ENCODE results near the gene OR1G1.
"Not testable (repeated sequence)": the region's sequence is repeated elsewhere in the genome, so short reads cannot be mapped to it uniquely, and the experiment has no call there.

The OR1G1 gene

DNA sequence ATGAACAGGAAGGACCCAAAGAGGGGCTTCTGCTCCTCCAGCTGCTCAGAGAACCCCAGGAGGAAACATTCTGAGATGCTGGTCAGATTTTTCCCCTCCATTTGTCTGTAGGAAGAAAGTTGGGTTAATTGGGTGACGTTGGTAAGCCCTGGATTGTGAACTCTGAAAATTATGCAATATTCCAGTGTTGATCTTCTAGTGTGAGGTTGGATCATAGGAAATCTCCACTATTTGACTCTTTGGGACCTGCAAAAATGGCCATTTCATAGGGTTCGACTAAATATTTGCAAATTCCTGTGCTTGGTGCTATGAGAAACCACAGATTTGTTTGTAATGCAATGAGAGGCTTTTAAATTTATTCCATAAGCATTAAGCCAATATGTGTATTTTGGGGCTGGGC lies at the start of gene OR1G1:
TSS of gene OR1G1 (minus strand) at position 101 of the 400 bp plus-strand sequence. CDS start at position 101, 0 bp downstream.
- DNase-seq = no peak

DNA sequence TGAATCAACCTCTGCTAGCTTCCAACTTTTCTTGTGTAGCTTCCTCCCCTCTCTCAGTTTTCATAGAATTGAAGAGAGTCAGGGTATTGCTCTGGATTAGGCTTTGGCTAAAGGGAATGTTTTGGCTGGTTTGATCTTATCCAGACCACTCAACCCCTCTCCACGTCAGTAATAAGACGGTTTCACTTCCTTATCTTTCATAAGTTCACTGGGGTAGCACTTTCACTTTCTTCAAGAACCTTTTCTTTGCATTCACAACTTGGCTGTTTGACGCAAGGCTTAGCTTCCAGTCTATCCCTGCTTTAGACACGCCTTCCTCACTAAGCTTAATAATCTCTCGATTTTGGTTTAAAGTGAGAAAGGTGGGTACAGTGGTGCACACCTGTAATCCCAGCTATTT lies 40.2 kb upstream of the OR1G1 start:
- DNase-seq = no peak

DNA sequence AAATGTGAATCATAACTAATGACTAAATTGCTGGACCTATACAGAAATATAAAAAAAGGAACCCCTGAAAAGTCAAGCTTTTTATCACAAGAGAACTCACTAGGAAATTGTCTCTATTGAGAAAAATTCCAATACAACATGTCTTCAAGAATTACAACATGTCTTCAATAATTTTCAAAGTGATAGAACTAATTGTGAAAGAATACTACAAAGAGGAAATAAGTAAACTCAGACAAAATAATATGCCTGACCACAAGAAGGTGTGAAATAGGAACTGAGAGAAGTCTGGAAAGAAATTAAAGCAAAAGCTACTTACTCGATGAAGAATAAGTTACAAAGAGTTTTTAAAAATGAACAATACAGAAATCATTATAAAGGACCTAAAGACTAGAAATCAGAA lies 29.9 kb upstream of the OR1G1 start:
- no peak for DNase-seq

DNA sequence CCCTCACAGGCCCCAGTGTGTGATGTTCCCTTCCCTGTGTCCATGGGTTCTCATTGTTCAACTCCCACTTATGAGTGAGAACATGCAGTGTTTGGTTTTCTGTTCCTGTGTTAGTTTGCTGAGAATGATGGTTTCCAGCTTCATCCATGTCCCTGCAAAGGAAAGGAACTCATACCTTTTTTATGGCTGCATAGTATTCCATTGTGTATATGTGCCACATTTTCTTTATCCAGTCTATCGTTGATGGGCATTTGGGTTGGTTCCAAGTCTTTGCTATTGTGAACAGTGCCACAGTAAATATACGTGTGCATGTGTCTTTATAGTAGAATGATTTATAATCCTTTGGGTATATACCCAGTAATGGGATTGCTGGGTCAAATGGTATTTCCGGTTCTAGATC lies 10.1 kb upstream of the OR1G1 start:
- DNase-seq = not testable (repeated sequence)

DNA sequence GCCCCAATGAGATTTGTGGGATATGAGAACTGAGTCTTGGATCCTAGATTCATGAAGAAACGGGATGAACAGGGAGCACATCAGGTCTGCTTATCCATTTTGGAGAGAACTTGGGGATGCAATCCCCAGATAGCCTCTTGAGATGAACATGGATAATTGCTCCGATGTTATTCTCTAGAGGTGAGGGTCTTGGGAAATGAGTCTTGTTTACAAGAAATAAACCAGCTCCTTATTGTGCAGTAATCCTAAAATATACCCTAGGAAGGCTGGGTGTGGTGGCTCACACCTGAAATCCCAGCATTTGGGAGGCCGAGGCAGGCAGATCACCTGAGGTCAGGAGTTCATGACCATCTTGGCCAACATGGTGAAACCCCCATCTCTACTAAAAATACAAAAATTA lies 23.0 kb downstream of the OR1G1 start, which contains the start of gene OR1D2:
TSS of gene OR1D2 (minus strand) at position 101 of the 400 bp plus-strand sequence. CDS start 11,426 bp downstream, outside the sequence.
- DNase-seq = no peak
